Kidney (tissue), 14 donors: ENCODE data around the gene NHLH1. TPM values are rescaled to one million over a fixed set of nuclear protein-coding genes. Genes with fewer than 3 reads are reported as not detected.
A peak's percentile ranks its signal among the peaks of the same experiment; 100 is the strongest.

Source experiments
- DNase-seq, 5 donors: peaks; one replicate each; pipeline ENCODE4 v3.0.0-alpha.2; 2013 to 2020
- FAIRE-seq: peaks from 2 replicates; lab custom pipeline; 2012; peaks lifted over from hg19 to GRCh38; lab: Jason Lieb, UNC
- H3K27ac ChIP-seq, 2 donors: one replicate each; pipeline ENCODE4 v1.7.0; 2013; ENCODE audit warnings: low read depth in 2 of 2, low read length in 2 of 2, inconsistent platforms in 1 of 2
- H3K27me3 ChIP-seq: one replicate; pipeline ENCODE4 v1.7.1; 2013; ENCODE audit warnings: low read length, inconsistent platforms; ENCODE audit not compliant: control insufficient read depth, insufficient read depth
- H3K36me3 ChIP-seq, 3 donors: one replicate each; pipeline versions ENCODE4 v1.7.0 to v1.7.1; 2013; ENCODE audit warnings: low read length in 3 of 3, control low read depth in 1 of 3, inconsistent platforms in 1 of 3; ENCODE audit not compliant: insufficient read depth in 3 of 3, control insufficient read depth in 2 of 3
- H3K4me1 ChIP-seq, 3 donors: one replicate each; pipeline versions ENCODE4 v1.7.0 to v1.7.1; 2013; ENCODE audit warnings: low read length in 3 of 3, inconsistent platforms in 1 of 3, low read depth in 1 of 3; ENCODE audit not compliant: control insufficient read depth in 2 of 3, insufficient read depth in 2 of 3
- H3K4me3 ChIP-seq, 3 donors: one replicate each; pipeline versions ENCODE4 v1.7.0 to v1.8.1; 2013; ENCODE audit warnings: low read length in 3 of 3, control low read depth in 1 of 3, inconsistent platforms in 1 of 3
- H3K9ac ChIP-seq, 3 donors: one replicate each; pipeline versions ENCODE4 v1.7.0 to v1.7.1; 2013; ENCODE audit warnings: low read length in 3 of 3, control low read depth in 1 of 3, inconsistent platforms in 1 of 3
- H3K9me3 ChIP-seq, 3 donors: one replicate each; pipeline versions ENCODE4 v1.7.0 to v1.7.1; 2013; ENCODE audit warnings: low read length in 3 of 3, control low read depth in 1 of 3, inconsistent platforms in 1 of 3; ENCODE audit not compliant: control insufficient read depth in 2 of 3, insufficient read depth in 1 of 3
- CTCF ChIP-seq: IDR thresholded peaks from 3 replicates; pipeline ENCODE4 v1.5.1; 2012; ENCODE audit warnings: mild to moderate bottlenecking, moderate library complexity, borderline replicate concordance; ENCODE audit not compliant: insufficient read depth; ENCODE audit errors: extremely low read depth
- intact Hi-C: fragments of 100-400 bp; cut with DNase I; formaldehyde crosslinking; loops from one replicate; pipeline ENCODE4 v1.11.1; 2022
- polyA plus RNA-seq: library from polyadenylated mRNA; stranded (reverse); fragments of 350-450 nt; fragmentation: Illumina TruSeq; extraction: RNeasy Lipid Tissue Mini Kit (QIAGEN cat#74804); gene quantifications from one replicate; pipeline ENCODE4 v1.2.3, GENCODE V29; 2014; ENCODE audit warnings: low read depth, low replicate concordance; ENCODE audit not compliant: insufficient read depth
- total RNA-seq: library from RNA; stranded (reverse); fragmentation: NEBNext Ultra II Directional; extraction: Animal tissue kit (Norgen Biotek cat#: 25700); gene quantifications from one replicate; pipeline ENCODE4 v1.2.1, GENCODE V29; 2021
- donor health status: control.
- donor health status: control.
- donor health status: control.
- donor health status: control.
- donor health status: control.
- donor health status: DM: yes; HTN: yes; CAD: no.
- donor health status: Normal renal cell carcinoma (clear cell type).

NHLH1 gene
- total and polyA plus RNA-seq, 2 donors from 2014 or later: 0.09 TPM; not detected in 1

GRCh38 chr1:160405331-160405877 is 38.5 kb downstream of the NHLH1 start:
- H3K4me1 ChIP-seq: peaks cover 4 to 14% (median 7%) of the 10 kb centered on the region in 3 donors
- DNase-seq (no peak), FAIRE-seq (no peak)
- no peak overlapping the region for H3K4me3 ChIP-seq
- no peak for TF ChIP-seq CTCF
- no peaks in the 10 kb centered on the region for H3K27me3 ChIP-seq
- H3K9ac ChIP-seq: no peak overlapping the region
- H3K36me3 ChIP-seq: no peaks in the 10 kb centered on the region
- intact Hi-C loops: no loop called here
- H3K9me3 ChIP-seq: no peaks in the 10 kb centered on the region
- no peak overlapping the region for H3K27ac ChIP-seq

GRCh38 chr1:160406131-160406968 is 39.5 kb downstream of the NHLH1 start:
- no peak for FAIRE-seq
- no peak for DNase-seq
- no peak overlapping the region for H3K4me3 ChIP-seq
- intact Hi-C loops: no loop called here
- no peak overlapping the region for H3K9ac ChIP-seq
- no peaks in the 10 kb centered on the region for H3K27me3 ChIP-seq
- peaks cover 4 to 11% (median 7%) of the 10 kb centered on the region in 3 donors for H3K4me1 ChIP-seq
- H3K9me3 ChIP-seq: no peaks in the 10 kb centered on the region
- H3K36me3 ChIP-seq: no peaks in the 10 kb centered on the region
- H3K27ac ChIP-seq: no peak overlapping the region
- no peak for TF ChIP-seq CTCF

GRCh38 chr1:160407839-160408801 is 41.2 kb downstream of the NHLH1 start:
- Histone ChIP-seq H3K27me3 (no peaks in the 10 kb centered on the region), H3K36me3 (no peaks in the 10 kb centered on the region), H3K4me3 (no peak overlapping the region), H3K27ac (no peak overlapping the region), H3K9me3 (no peaks in the 10 kb centered on the region), H3K4me1 (peaks cover 0 to 4% (median 4%) of the 10 kb centered on the region in 3 donors), H3K9ac (no peak overlapping the region)
- no peak for TF ChIP-seq CTCF
- peak in 1 of 5 donors; percentile 30 for DNase-seq
- intact Hi-C loops: no loop called here
- FAIRE-seq: no peak
